CD4-positive, alpha-beta T cell (primary cell): ENCODE data around the gene ATP6V0A4. TPM values are rescaled to one million over a fixed set of nuclear protein-coding genes. Genes with fewer than 3 reads are reported as not detected.

Source experiments
- ATAC-seq: fragments of 200-7000 bp; cut with Tn5 transposase; one replicate; pipeline ENCODE4 v1.10.0; 2022; ENCODE audit warnings: mild to moderate bottlenecking; ENCODE audit not compliant: poor library complexity
- CTCF ChIA-PET: fragments of 350-600 bp; sonication (Branson Sonifier 250); formaldehyde crosslinking; loops from one replicate; lab custom pipeline; 2021; ENCODE audit warnings: antibody characterized with exemption, inconsistent platforms; lab: Charles Lee
- POLR2A ChIA-PET: fragments of 350-600 bp; sonication (Branson Sonifier 250); formaldehyde crosslinking; loops from one replicate; lab custom pipeline; 2021; ENCODE audit warnings: antibody characterized with exemption, inconsistent platforms; lab: Charles Lee
- DNase-seq, 14 experiments: peaks; one replicate each; pipeline ENCODE4 v3.0.0-alpha.2; 2013 to 2020; ENCODE audit warnings: mixed read lengths in 2 of 14
- H3K27ac ChIP-seq, 2 donors: one replicate each; pipeline versions ENCODE4 v1.5.1 to v1.7.0; 2013; ENCODE audit warnings: low read length in 2 of 2, low read depth in 1 of 2, mild to moderate bottlenecking in 1 of 2
- H3K27me3 ChIP-seq, 2 experiments: 1 replicate in 1 of 2; 2 replicates in 1 of 2; pipeline versions ENCODE4 v1.6.1 to v1.7.0; 2013; ENCODE audit warnings: low read length in 2 of 2, control low read depth in 1 of 2, mild to moderate bottlenecking in 1 of 2, moderate library complexity in 1 of 2; ENCODE audit not compliant: insufficient read depth in 2 of 2, control insufficient read depth in 1 of 2
- H3K36me3 ChIP-seq: one replicate; pipeline ENCODE4 v1.6.1; 2013; ENCODE audit warnings: low read length, control low read depth; ENCODE audit not compliant: insufficient read depth
- H3K4me1 ChIP-seq: one replicate; pipeline ENCODE4 v1.6.1; 2013; ENCODE audit warnings: low read length, control low read depth; ENCODE audit not compliant: insufficient read depth
- H3K4me3 ChIP-seq: one replicate; pipeline ENCODE4 v1.5.1; 2013; ENCODE audit warnings: mild to moderate bottlenecking, low read length, moderate library complexity
- H3K9me3 ChIP-seq, 2 experiments: 1 replicate in 1 of 2; 2 replicates in 1 of 2; pipeline versions ENCODE4 v1.6.1 to v1.7.0; 2013; ENCODE audit warnings: low read length in 2 of 2, mild to moderate bottlenecking in 2 of 2, control low read depth in 1 of 2, moderate library complexity in 1 of 2; ENCODE audit not compliant: control insufficient read depth in 1 of 2, insufficient read depth in 1 of 2
- H3K27ac Mint-ChIP-seq: one replicate; pipeline ENCODE4 v1.8.0; 2020; ENCODE audit warnings: mixed read lengths
- H3K27me3 Mint-ChIP-seq: one replicate; pipeline ENCODE4 v1.8.0; 2021; ENCODE audit warnings: mixed read lengths
- H3K36me3 Mint-ChIP-seq: one replicate; pipeline ENCODE4 v1.8.0; 2021; ENCODE audit warnings: low read depth, mixed read lengths
- H3K4me1 Mint-ChIP-seq: one replicate; pipeline ENCODE4 v1.8.0; 2021; ENCODE audit warnings: low read depth, mixed read lengths
- H3K4me3 Mint-ChIP-seq: one replicate; pipeline ENCODE4 v1.8.0; 2020; ENCODE audit warnings: mild to moderate bottlenecking, mixed read lengths
- H3K9me3 Mint-ChIP-seq: one replicate; pipeline ENCODE4 v1.8.0; 2020; ENCODE audit warnings: mixed read lengths
- CTCF ChIP-seq: fragments of 200-600 bp; IDR thresholded peaks from one replicate; pipeline ENCODE4 v1.8.0; 2022; ENCODE audit warnings: antibody characterized with exemption, mild to moderate bottlenecking
- intact Hi-C, 2 experiments: fragments of 100-400 bp; cut with DNase I in 1 of 2; cut with micrococcal nuclease in 1 of 2; formaldehyde crosslinking; loops; one replicate each; pipeline versions ENCODE4 v1.15.1 to v1.9.0; 2023 to 2025; cut with DNase I, micrococcal nuclease
- polyA plus RNA-seq, 2 donors: library from polyadenylated mRNA; unstranded; fragments of 120-200 nt; gene quantifications; one replicate each; pipeline ENCODE4 v1.2.1, GENCODE V29; 2013
- total RNA-seq, 174 experiments: library from RNA in 2 of 174; stranded (reverse) in 2 of 174; gene quantifications; one replicate each; pipeline ENCODE4 v1.2.3 and lab custom pipeline; 2021 to 2026

The ATP6V0A4 gene
- not detected for total RNA-seq
- not detected for polyA plus RNA-seq (2013, experiment 1 of 2)
- polyA plus RNA-seq (2013, experiment 2 of 2): 0.01 TPM
- 0 to 0.86 (median 0.08) reads per million in 172 experiments for total RNA-seq (lab: John Stamatoyannopoulos, UW)

GRCh38 chr7:138797715-138798320 lies at the start of gene ATP6V0A4, which contains the start of gene TMEM213:
Gene ATP6V0A4 (minus strand): TSS chr7:138798196. CDS start chr7:138771247, 26,949 bp downstream.
Gene TMEM213 (plus strand): TSS chr7:138797994. CDS start chr7:138798105, 111 bp downstream.
- Histone ChIP-seq H3K4me1 (peaks cover 7% of the 10 kb centered on the region), H3K9me3 (no peaks in the 10 kb centered on the region), H3K4me3 (no peak within 1 kb of the TSS), H3K36me3 (no peaks in the 10 kb centered on the region), H3K27me3 (no peaks in the 10 kb centered on the region), H3K27ac (no peak within 1 kb of the TSS)
- CTCF ChIA-PET: no interaction called here
- H3K27me3 Mint-ChIP-seq: peaks cover 4% of the 10 kb centered on the region
- intact Hi-C loops: no loop called here
- no peak for TF ChIP-seq CTCF
- no peak within 1 kb of the TSS for H3K4me3 Mint-ChIP-seq
- POLR2A ChIA-PET: no interaction called here
- no peak within 1 kb of the TSS for H3K27ac Mint-ChIP-seq
- no peaks in the 10 kb centered on the region for H3K9me3 Mint-ChIP-seq
- peaks cover 6% of the 10 kb centered on the region for H3K4me1 Mint-ChIP-seq
- peak in 4 of 14 experiments; percentile 5 to 28 (median 18) for DNase-seq
- no peaks in the 10 kb centered on the region for H3K36me3 Mint-ChIP-seq
- ATAC-seq: peak; percentile 32

- Mint-ChIP-seq H3K4me3 (no peak overlapping the region), H3K27me3 (peaks cover under 1% of the 10 kb centered on the region), H3K4me1 (no peaks in the 10 kb centered on the region), H3K27ac (no peak overlapping the region), H3K36me3 (no peaks in the 10 kb centered on the region), H3K9me3 (no peaks in the 10 kb centered on the region)
- ATAC-seq: no peak
- no peak for DNase-seq
- no peak overlapping the region for H3K27ac ChIP-seq
- no peaks in the 10 kb centered on the region for H3K9me3 ChIP-seq
- H3K36me3 ChIP-seq: no peaks in the 10 kb centered on the region
- TF ChIP-seq CTCF: no peak
- CTCF ChIA-PET: no interaction called here
- POLR2A ChIA-PET: no interaction called here
- intact Hi-C loops: no loop called here
- H3K27me3 ChIP-seq: no peaks in the 10 kb centered on the region
- H3K4me3 ChIP-seq: no peak overlapping the region
- H3K4me1 ChIP-seq: no peaks in the 10 kb centered on the region
Measured at GRCh38 chr7:138845711-138846110, 47.7 kb upstream of the ATP6V0A4 start.

GRCh38 chr7:138843632-138844580 lies 45.9 kb upstream of the ATP6V0A4 start:
- Histone ChIP-seq H3K36me3 (no peaks in the 10 kb centered on the region), H3K4me3 (no peak overlapping the region), H3K9me3 (no peaks in the 10 kb centered on the region), H3K4me1 (no peaks in the 10 kb centered on the region), H3K27ac (no peak overlapping the region), H3K27me3 (no peaks in the 10 kb centered on the region)
- POLR2A ChIA-PET: no interaction called here
- intact Hi-C loops: no loop called here
- DNase-seq (no peak), ATAC-seq (no peak)
- H3K4me3 Mint-ChIP-seq: no peak overlapping the region
- no peaks in the 10 kb centered on the region for H3K9me3 Mint-ChIP-seq
- CTCF ChIA-PET: interaction anchor here (0.7 kb wide), 1 partner anchor 9 kb away, joined by 3 read pairs; no protein-coding TSS in a partner anchor
- peaks cover 10% of the 10 kb centered on the region for H3K27me3 Mint-ChIP-seq
- no peak for TF ChIP-seq CTCF
- H3K4me1 Mint-ChIP-seq: no peaks in the 10 kb centered on the region
- H3K36me3 Mint-ChIP-seq: no peaks in the 10 kb centered on the region
- no peak overlapping the region for H3K27ac Mint-ChIP-seq
